Right hindlimb (tissue), 1 donor: ENCODE data around the gene IMMP1L.
"Not testable (repeated sequence)": the region's sequence is repeated elsewhere in the genome, so short reads cannot be mapped to it uniquely, and the experiment has no call there.

Experiments used
- DNase-seq: peaks from one replicate; pipeline ENCODE4 v3.0.0-alpha.2; 2018

IMMP1L gene

GRCh38 chr11:31509429-31510345, at the start of gene IMMP1L, which contains the start of gene ELP4:
TSS of gene IMMP1L (minus strand) at chr11:31509622. CDS start at chr11:31463276, 46,346 bp downstream.
TSS of gene ELP4 (plus strand) at chr11:31509767. CDS start at chr11:31509785, 18 bp downstream.
- peak; percentile 98 for DNase-seq

GRCh38 chr11:31558001-31558400, 48.6 kb upstream of the IMMP1L start:
- no peak for DNase-seq

- no peak for DNase-seq
These were observed 46.5 kb upstream of the IMMP1L start for GRCh38 chr11:31555938-31556337.

GRCh38 chr11:31542862-31543261, 33.4 kb upstream of the IMMP1L start:
- no peak for DNase-seq

- no peak for DNase-seq
These were observed 26.1 kb upstream of the IMMP1L start for GRCh38 chr11:31535479-31535878.

GRCh38 chr11:31531293-31531692, 21.9 kb upstream of the IMMP1L start:
- DNase-seq, result no peak

- no peak for DNase-seq
These were observed 20.3 kb upstream of the IMMP1L start for GRCh38 chr11:31529701-31530100.

- DNase-seq, result no peak
These were observed 19.8 kb upstream of the IMMP1L start for GRCh38 chr11:31529189-31529588.

GRCh38 chr11:31521497-31522150, 12.2 kb upstream of the IMMP1L start:
- no peak for DNase-seq

- DNase-seq, result no peak
These were observed 2.7 kb upstream of the IMMP1L start for GRCh38 chr11:31512117-31512516.

- no peak for DNase-seq
These were observed 382 bp downstream of the IMMP1L start for GRCh38 chr11:31509051-31509428.

- DNase-seq, result no peak
These were observed 8.9 kb downstream of the IMMP1L start for GRCh38 chr11:31500560-31500959.

- DNase-seq, result no peak
These were observed 9.7 kb downstream of the IMMP1L start for GRCh38 chr11:31499576-31500178.

GRCh38 chr11:31493762-31494161, 15.7 kb downstream of the IMMP1L start:
- DNase-seq, result not testable (repeated sequence)

GRCh38 chr11:31493235-31493634, 16.2 kb downstream of the IMMP1L start:
- no peak for DNase-seq

- no peak for DNase-seq
These were observed 17.0 kb downstream of the IMMP1L start for GRCh38 chr11:31492320-31492913.

- DNase-seq, result no peak
These were observed 21.6 kb downstream of the IMMP1L start for GRCh38 chr11:31487848-31488247.

- no peak for DNase-seq
These were observed 24.9 kb downstream of the IMMP1L start for GRCh38 chr11:31484497-31484896.

- DNase-seq, result no peak
These were observed 28.5 kb downstream of the IMMP1L start for GRCh38 chr11:31480930-31481329.

GRCh38 chr11:31479066-31479465, 30.4 kb downstream of the IMMP1L start:
- DNase-seq, result no peak

GRCh38 chr11:31478223-31478590, 31.2 kb downstream of the IMMP1L start:
- no peak for DNase-seq

GRCh38 chr11:31477528-31478222, 31.7 kb downstream of the IMMP1L start:
- no peak for DNase-seq

- DNase-seq, result no peak
These were observed 35.3 kb downstream of the IMMP1L start for GRCh38 chr11:31474083-31474482.
